ENCODE results near the gene SESTD1.

Gene SESTD1

DNA sequence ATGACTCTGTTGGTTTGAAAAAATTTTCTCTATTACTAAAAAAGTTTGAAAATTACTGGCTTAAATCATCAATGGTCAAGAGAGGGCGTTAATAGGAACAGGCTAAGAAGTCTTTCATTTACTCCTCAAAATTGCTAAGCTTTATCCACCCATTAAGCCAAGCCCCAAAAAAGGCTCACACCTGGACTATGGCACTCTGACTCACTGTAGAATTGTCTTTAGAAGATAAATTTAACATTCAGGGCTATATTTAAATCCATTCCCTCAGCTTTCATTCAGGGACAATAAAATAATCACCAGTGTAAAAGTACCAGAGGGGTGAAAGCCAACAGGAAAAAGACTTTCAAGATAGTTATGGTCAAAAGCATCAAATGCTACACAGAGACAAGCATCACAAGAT is 80.0 kb downstream of the SESTD1 start:
- DNase-seq (ENCODE audit: low spot score): no peak

DNA sequence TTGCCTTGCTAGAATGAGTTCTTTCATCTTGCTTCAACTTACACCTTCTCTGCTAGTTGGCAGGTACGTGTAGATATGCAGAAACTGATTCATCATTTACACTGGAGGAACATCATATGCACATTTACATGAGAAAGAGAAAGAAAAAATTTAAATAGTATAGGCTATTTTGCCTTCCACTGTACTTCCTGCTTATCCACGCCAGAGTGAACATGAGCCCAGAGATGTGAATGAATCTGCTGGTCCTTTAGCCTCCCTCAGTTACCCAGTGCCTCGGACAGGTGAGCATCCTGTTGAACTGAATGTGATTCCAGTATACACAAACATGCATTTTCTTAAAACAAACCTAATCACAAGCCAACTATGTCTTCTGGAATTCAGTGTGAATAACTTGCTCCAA is 83.6 kb downstream of the SESTD1 start:
- no peak for DNase-seq (ENCODE audit: low spot score)

- no peak for DNase-seq (ENCODE audit: low spot score)
These were observed 84.4 kb downstream of the SESTD1 start for GRCh38 chr2:179180242-179180641.

- no peak for DNase-seq (ENCODE audit: low spot score)
These were observed 84.9 kb downstream of the SESTD1 start for GRCh38 chr2:179179719-179180118.

- no peak for DNase-seq (ENCODE audit: low spot score)
These were observed 86.9 kb downstream of the SESTD1 start for GRCh38 chr2:179177694-179178093.

DNA sequence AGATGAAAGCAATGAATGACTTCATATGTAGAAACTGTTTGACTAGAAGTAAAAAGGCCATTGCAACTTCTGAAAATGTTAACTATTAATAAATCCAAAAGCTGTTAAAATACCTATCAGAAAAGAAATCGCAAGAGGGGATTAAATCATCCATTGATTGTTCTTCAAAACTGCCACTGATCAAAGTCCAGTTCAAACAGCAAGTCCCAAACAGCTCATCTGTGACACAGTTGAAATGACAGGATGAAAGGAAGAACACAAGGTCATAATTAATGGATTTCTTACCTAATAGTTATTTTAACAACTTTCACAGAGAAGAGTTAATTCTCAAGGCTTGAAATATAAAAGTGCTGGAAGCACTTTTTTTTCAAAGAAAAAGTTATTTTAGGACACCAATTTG is 90.4 kb downstream of the SESTD1 start:
- DNase-seq (ENCODE audit: low spot score): no peak

- no peak for DNase-seq (ENCODE audit: low spot score)
These were observed 91.7 kb downstream of the SESTD1 start for GRCh38 chr2:179172894-179173293.

DNA sequence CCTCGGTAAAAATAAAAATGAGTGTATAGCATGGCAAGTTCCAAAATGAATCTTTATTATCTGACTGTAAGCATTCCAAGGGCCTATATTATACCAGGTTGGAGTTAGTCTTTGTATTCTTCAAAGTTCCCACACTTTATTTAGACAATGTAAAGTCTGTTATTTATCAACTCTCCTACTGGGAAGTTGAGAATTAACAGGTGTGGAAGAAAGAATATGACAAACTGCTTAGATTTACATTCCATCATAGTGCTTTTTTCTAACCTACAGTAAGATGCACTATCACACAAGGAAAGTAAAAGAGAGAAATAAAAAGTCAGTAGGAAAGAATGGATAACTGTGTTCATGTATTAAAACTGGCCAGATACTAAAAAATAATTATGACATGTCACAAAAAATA is 93.3 kb downstream of the SESTD1 start:
- DNase-seq (ENCODE audit: low spot score): no peak

DNA sequence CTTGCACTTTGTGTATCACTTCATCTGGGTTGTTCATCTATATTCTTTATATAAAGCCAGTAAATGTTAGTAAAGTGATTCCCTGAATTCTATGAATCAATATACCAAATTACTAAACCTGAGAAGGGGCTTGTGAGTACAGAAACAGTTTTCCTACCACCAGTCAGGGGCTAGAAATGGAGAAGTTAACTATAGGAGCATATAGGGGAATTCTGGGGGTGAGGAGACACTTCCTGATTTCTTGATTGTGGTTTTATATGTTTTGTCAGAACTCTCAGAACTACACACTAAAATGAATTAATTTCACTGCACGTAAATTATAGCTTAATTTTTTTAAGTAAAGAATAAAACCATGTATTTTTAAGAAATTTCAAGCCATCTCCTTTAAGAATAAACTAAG is 93.7 kb downstream of the SESTD1 start:
- DNase-seq (ENCODE audit: low spot score): no peak

DNA sequence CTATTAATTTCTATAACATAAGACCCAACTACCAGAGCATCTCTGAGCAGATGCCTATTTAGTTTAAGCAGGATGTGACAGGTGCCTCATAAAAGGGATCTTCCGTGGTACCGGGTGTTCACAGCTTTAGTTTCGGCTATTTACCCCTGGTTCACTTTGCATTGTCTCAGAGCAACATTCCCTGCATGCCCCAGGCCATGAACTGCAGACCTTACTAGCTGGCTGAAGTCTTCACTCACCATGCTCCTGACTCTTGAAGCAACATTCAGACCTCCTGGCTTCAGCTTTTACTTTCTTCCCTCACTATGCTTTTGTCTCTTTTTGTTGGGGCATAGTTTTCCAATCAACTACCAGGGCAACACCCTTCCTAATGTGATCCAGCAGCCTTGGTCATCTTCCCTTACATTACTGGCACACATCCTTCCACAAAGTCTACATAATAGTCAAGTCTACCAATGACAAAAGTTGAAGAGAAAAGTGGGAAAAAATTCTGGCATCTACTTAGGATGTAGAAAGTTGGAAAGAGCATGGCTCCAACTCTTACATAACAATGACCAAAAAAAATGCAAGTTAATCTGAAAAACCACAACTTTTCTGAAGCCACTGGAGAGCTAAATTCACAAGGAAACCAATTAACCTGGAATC is 99.2 kb downstream of the SESTD1 start:
- no peak for DNase-seq (ENCODE audit: low spot score)

DNA sequence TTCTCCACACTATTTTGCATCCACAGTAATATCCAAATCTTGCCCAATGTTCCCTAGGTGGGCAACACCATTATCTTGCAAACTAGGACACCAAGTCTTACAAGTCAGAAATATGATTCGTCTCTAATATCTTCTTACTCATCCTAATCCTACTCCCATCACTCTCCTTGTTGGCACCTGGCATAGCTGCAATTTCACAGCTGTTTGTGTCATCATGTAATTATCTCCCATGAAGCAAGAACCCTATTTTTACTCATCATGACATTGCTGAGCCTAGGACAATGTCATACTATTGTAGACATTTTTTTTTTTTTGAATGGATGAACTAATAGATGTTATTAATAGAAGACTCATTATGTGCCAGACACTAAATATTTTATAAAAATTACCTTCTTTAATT is 123.4 kb downstream of the SESTD1 start:
- no peak for DNase-seq (ENCODE audit: low spot score)

DNA sequence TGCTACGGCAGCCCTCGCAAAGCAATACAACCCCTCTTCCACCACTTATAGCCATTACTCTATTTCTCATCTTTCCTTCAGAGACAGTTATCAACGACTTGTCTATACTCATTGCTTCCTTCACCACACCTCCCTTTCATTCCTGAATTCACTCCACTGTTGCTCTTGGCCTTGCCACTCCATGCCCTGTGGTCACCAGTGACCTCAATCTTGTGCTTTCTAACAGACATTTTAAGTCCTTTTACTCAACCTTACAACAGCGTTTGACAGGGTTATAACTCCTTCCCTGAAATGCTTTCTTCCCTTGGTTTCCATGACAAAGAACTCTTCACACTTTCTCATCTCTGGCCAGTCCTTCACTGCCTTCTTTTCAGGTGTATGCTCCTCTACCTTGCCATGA is 124.1 kb downstream of the SESTD1 start:
- DNase-seq (ENCODE audit: low spot score): no peak

- no peak for DNase-seq (ENCODE audit: low spot score)
These were observed 125.1 kb downstream of the SESTD1 start for GRCh38 chr2:179139506-179139905.

DNA sequence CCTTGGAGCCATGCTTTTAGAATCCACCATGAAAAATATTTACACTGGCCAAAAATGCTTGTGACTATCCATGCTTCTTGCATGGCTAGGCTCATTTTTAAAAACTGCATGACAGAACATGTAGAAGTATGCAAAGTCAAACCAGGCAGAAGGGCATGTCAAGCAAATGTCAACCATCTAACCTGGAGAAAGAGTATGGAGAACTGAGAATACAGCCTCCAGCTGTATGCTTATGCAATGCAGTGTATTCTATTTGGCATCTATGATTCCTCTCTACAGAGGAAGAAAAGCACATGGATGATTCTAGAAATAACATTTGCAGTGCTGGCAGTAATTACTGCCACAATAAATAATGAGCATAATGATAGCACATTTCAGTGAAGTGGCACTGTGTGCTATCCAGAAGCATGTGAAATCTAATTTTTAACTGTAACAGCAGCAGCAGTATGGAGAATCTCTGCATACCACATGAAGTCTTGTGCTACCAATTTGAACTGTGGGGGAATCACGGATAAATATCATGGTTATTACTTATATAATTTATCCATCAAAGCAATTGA is 127.4 kb downstream of the SESTD1 start:
- no peak for DNase-seq (ENCODE audit: low spot score)

- no peak for DNase-seq (ENCODE audit: low spot score)
These were observed 131.6 kb downstream of the SESTD1 start for GRCh38 chr2:179133016-179133415.

GRCh38 chr2:179132076-179132475 is 132.6 kb downstream of the SESTD1 start:
- DNase-seq (ENCODE audit: low spot score): no peak

DNA sequence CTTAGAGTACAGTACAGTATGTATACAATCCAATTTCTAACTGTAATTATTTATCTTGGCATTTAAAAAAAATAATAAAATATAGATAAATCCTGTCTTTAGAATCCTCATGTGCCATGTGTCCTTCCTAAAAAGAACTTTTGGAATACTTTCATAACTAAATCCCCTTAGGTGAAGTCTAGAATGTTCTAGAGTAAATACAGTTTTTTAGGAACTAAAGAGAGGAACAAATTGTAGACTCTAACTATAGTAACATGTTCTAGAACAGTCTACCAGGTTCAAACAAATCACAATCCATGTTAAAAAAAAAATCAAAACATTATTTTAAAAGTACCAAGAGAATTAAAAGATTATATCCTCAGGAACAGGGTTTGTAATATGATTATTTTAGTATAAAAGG is 134.1 kb downstream of the SESTD1 start:
- DNase-seq (ENCODE audit: low spot score): no peak

GRCh38 chr2:179129574-179130238 is 134.9 kb downstream of the SESTD1 start:
- no peak for DNase-seq (ENCODE audit: low spot score)

DNA sequence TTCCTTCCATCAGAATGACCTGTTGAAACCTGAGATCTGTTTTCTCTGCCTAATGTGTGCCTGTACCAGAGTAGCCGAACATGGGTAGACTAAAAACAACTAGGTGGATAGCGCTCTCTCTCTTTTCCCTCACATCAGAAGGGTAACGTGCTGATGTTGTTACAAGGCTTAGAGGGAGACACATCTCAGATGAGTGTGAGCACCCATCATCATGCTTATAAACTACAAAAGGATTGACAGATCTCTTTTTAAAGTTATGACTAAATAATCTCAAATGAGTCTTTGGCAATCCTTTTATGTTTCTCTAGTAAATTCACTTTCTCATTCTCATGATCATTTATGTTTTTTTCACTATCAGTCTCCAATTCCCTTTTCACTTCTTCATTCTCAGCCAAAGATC is 139.2 kb downstream of the SESTD1 start:
- DNase-seq (ENCODE audit: low spot score): no peak

DNA sequence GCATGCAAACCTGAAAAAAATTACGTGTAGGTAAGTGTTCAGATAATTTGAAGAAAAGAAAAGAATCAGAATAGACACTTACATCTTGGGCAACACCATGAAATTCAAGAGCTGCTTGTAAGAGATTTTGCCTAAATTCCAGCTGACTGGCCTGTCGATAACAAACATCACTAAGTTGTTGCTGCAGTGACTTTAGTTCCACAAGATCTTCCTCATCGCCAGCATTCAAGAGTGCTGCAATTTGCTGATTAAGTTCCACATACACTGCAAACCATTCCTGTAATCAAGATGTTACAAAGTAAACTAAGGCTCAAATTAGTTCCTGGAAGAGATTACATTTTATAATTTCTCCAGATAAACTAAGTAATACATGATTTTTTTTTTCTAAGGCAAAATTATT is 140.3 kb downstream of the SESTD1 start:
- no peak for DNase-seq (ENCODE audit: low spot score)

- DNase-seq (ENCODE audit: low spot score): no peak
These were observed 141.4 kb downstream of the SESTD1 start for GRCh38 chr2:179123272-179123662.

- no peak for DNase-seq (ENCODE audit: low spot score)
These were observed 156.9 kb downstream of the SESTD1 start for GRCh38 chr2:179107737-179108136.

DNA sequence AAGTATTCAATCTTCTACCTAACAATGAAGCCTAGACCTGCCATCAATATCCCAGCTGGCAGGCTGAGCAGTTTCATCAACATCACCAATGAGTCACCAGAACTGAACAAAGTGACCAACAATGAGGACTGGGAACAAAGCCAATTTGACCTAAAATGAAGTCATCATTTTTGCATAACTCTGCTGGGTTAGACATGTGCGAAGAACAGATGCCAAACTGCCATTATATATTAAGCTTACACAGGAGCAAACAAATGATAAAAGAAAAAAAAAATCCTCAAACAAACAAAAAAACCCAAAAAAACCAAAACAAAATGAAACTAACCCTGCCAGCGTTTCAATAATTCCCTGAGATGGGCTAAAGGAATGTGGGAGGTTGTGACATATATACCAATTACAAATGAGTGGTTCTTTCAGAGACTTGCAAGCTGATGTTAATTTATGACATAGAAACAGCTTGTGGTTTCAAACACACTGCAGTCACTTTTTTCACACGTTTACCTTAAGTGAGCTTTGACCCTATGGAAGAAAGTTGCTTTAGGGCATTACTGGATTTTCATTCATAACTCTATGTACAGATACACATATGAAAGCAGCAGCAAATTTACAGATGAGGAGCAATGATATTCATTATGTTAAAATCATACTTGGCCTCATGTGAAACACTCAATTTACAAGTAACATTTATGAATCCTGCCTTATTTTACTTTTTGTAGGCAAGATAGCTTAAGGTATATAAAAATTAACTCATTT is 157.8 kb downstream of the SESTD1 start:
- no peak for DNase-seq (ENCODE audit: low spot score)
